Heart left ventricle (tissue), 16 donors: Measurements from ENCODE around the gene SLC2A9. TPM values are rescaled to one million over a fixed set of nuclear protein-coding genes. Genes with fewer than 3 reads are reported as not detected.
"Not testable (repeated sequence)": the region's sequence is repeated elsewhere in the genome, so short reads cannot be mapped to it uniquely, and the experiment has no call there.

ENCODE experiments used
- ATAC-seq, 4 donors: fragments of 200-7000 bp; cut with Tn5 transposase; one replicate each; pipeline ENCODE4 v1.9.1; 2020 to 2022; ENCODE audit warnings: moderate library complexity in 4 of 4, mild to moderate bottlenecking in 3 of 4, moderate number of reproducible peaks in 1 of 4
- DNase-seq, 5 donors: peaks; one replicate each; pipeline ENCODE4 v3.0.0-alpha.2; 2020
- H3K27ac ChIP-seq, 12 donors: fragments of 200-600 bp; sonication (generic) in 4 of 12; one replicate each; pipeline versions ENCODE4 v1.5.0 to v1.8.0; 2016 to 2022; ENCODE audit warnings: mild to moderate bottlenecking in 2 of 12
- H3K27me3 ChIP-seq, 9 donors: fragments of 200-600 bp; sonication (generic) in 2 of 9; one replicate each; pipeline versions ENCODE4 v1.5.1 to v1.8.0; 2016 to 2022; ENCODE audit warnings: mild to moderate bottlenecking in 3 of 9
- H3K36me3 ChIP-seq, 9 donors: fragments of 200-600 bp; sonication (generic) in 2 of 9; one replicate each; pipeline versions ENCODE4 v1.5.0 to v1.8.0; 2018 to 2022; ENCODE audit warnings: mild to moderate bottlenecking in 2 of 9
- H3K4me1 ChIP-seq, 12 donors: fragments of 200-600 bp; sonication (generic) in 4 of 12; one replicate each; pipeline versions ENCODE4 v1.5.0 to v1.8.0; 2016 to 2022; ENCODE audit warnings: mild to moderate bottlenecking in 3 of 12
- H3K4me3 ChIP-seq, 12 donors: fragments of 200-600 bp; sonication (generic) in 4 of 12; one replicate each; pipeline versions ENCODE4 v1.5.0 to v1.8.0; 2017 to 2022; ENCODE audit warnings: mild to moderate bottlenecking in 9 of 12, moderate library complexity in 4 of 12
- H3K9me3 ChIP-seq, 12 donors: fragments of 200-600 bp; sonication (generic) in 4 of 12; one replicate each; pipeline versions ENCODE4 v1.5.0 to v1.8.0; 2016 to 2022; ENCODE audit warnings: mild to moderate bottlenecking in 1 of 12
- POLR2A ChIP-seq, 2 donors: fragments of 450-650 bp; IDR thresholded peaks; one replicate each; pipeline ENCODE4 v1.6.1; 2017; ENCODE audit warnings: antibody characterized with exemption in 2 of 2, mild to moderate bottlenecking in 2 of 2, moderate library complexity in 2 of 2
- WGBS, 4 donors: extraction: QIAGEN DNeasy Blood & Tissue Kit in 2 of 4; methylation state at CpG; one replicate each; pipeline versions ENCODE4 v1.1.5 to v1.1.7; 2013 to 2018; 5-methylcytosine and 5-hydroxymethylcytosine counted together
- intact Hi-C, 10 donors: fragments of 100-400 bp; cut with DNase I; formaldehyde crosslinking; loops; one replicate each; pipeline versions ENCODE4 v1.11.1 to v1.14.2; 2022
- polyA plus RNA-seq, 2 donors: library from polyadenylated mRNA; stranded (reverse); fragments of 200-250 nt; gene quantifications; one replicate each; pipeline ENCODE4 v1.2.3, GENCODE V29; 2013
- total RNA-seq, 9 donors: library from RNA; depleted of rRNA in 2 of 9; stranded (reverse); fragments of >200 nt in 2 of 9; fragmentation: NEBNext Ultra II Directional in 3 of 9; extraction: Animal tissue kit (Norgen Biotek cat#: 25700) in 3 of 9; gene quantifications; one replicate each; pipeline versions ENCODE4 v1.1.0 to v1.2.4, GENCODE V29; 2016 to 2023
- TF ChIP-seq, protein P1 (sequence below), 12 donors: fragments of 200-600 bp; sonication (generic) in 4 of 12; IDR thresholded peaks; one replicate each; pipeline versions ENCODE4 v1.5.0 to v1.8.0; 2018 to 2022; ENCODE audit warnings: antibody characterized with exemption in 12 of 12, mild to moderate bottlenecking in 5 of 12
- donor health status: ischemic (EF 13 %, LVEDD 7.1; RV severe dilation, severe dysfunction).
- donor health status: healthy with polysubstance abuse.
- donor health status: DM: no; HTN: yes; CAD: no.
- donor health status: DM: no; HTN: no; CAD: no.
- donor health status: ischemic (EF 25% LVEDD 6.9; RV normal size, moderate dysfunction).
- donor health status: ischemic (EF 25% LVEDD 5.7; RV mildly dilated, moderate dysfunction).
- donor health status: healthy.
- donor health status: DM: yes; HTN: yes; CAD: no.
- donor health status: ischemic (EF 35%, LVEDD 5.7; RV mildly dilated, moderate dysfunction).
- donor health status: nonischemic (EF 11% LVEDD 7.7; RV severe dilation, severe dysfunction).
- donor health status: DM: yes; HTN: yes; CAD: no.
- donor health status: PGD.
- donor health status: ischemic (EF 29% LVEDD 5.4; RV normal size, mild dysfunction).
- donor health status: nonischemic (EF 23%, LVEDD 6.1; RV moderate dilation, normal function).

The SLC2A9 gene
- total and polyA plus RNA-seq, 11 donors, result 1.6 to 15.1 (median 5.1) TPM

DNA sequence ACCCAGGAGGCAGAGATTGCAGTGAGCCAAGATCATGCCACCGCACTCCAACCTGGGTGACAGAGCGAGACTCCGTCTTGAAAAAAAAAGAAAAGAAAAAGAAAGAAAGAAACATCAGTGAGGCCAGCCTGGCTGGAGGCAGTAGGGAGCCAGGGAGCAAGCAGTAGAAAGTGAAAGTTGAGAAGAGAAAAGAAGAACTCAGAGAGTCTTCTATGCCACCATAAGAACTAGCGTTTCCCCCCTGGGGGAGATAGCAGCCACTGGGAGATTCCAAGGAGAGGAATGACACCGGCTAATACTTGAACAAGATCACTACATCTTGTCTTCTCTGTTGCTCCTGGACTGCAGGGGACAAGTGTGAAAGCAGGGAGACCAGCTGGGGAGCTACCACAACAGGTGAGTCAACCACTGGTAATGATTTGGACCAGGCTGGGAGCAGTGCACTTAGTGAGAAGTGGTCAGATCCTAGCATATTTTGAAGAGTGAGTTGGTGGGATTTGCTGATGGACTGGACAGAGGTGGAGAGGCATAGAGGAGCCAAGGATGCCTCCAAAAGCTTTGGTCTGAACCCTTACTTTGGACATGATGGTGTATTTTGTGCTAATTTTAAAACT lies 33.4 kb downstream of the SLC2A9 start:
- DNase-seq (no peak), ATAC-seq (no peak)
- intact Hi-C loops, result no loop called here

GRCh38 chr4:9984621-9985020 lies 36.7 kb downstream of the SLC2A9 start:
- no peak overlapping the region for H3K4me3 ChIP-seq
- 94 to 95% (median 94%) methylated on average over 7 of the region's 7 CpGs for WGBS, 4 donors
- intact Hi-C loops, result no loop called here
- no peaks in the 10 kb centered on the region for H3K27me3 ChIP-seq
- peaks cover 0 to 14% (median 0%) of the 10 kb centered on the region in 9 donors for H3K36me3 ChIP-seq
- H3K4me1 ChIP-seq, result peaks cover 0 to 7% (median 0%) of the 10 kb centered on the region in 12 donors
- TF ChIP-seq POLR2A (IDR thresholded peaks at IDR 0.05), result no peak
- TF ChIP-seq, protein P1, sequence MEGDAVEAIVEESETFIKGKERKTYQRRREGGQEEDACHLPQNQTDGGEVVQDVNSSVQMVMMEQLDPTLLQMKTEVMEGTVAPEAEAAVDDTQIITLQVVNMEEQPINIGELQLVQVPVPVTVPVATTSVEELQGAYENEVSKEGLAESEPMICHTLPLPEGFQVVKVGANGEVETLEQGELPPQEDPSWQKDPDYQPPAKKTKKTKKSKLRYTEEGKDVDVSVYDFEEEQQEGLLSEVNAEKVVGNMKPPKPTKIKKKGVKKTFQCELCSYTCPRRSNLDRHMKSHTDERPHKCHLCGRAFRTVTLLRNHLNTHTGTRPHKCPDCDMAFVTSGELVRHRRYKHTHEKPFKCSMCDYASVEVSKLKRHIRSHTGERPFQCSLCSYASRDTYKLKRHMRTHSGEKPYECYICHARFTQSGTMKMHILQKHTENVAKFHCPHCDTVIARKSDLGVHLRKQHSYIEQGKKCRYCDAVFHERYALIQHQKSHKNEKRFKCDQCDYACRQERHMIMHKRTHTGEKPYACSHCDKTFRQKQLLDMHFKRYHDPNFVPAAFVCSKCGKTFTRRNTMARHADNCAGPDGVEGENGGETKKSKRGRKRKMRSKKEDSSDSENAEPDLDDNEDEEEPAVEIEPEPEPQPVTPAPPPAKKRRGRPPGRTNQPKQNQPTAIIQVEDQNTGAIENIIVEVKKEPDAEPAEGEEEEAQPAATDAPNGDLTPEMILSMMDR (IDR thresholded peaks at IDR 0.05), result no peak
- no peaks in the 10 kb centered on the region for H3K9me3 ChIP-seq
- H3K27ac ChIP-seq, result no peak overlapping the region
- no peak for DNase-seq
- ATAC-seq, result no peak

More for the DNA sequence above, 33.4 kb downstream of the SLC2A9 start:
- H3K36me3 ChIP-seq, result peaks cover 0 to 4% (median 0%) of the 10 kb centered on the region in 9 donors
- peaks cover 0 to 13% (median 0%) of the 10 kb centered on the region in 12 donors for H3K4me1 ChIP-seq
- no peak overlapping the region for H3K4me3 ChIP-seq
- H3K27ac ChIP-seq, result no peak overlapping the region
- H3K27me3 ChIP-seq, result no peaks in the 10 kb centered on the region
- 91 to 92% (median 92%) methylated on average over 5 of the region's 5 CpGs for WGBS, 4 donors
- TF ChIP-seq, protein P1 (IDR thresholded peaks at IDR 0.05), result no peak
- no peak for TF ChIP-seq POLR2A (IDR thresholded peaks at IDR 0.05)
- no peaks in the 10 kb centered on the region for H3K9me3 ChIP-seq

DNA sequence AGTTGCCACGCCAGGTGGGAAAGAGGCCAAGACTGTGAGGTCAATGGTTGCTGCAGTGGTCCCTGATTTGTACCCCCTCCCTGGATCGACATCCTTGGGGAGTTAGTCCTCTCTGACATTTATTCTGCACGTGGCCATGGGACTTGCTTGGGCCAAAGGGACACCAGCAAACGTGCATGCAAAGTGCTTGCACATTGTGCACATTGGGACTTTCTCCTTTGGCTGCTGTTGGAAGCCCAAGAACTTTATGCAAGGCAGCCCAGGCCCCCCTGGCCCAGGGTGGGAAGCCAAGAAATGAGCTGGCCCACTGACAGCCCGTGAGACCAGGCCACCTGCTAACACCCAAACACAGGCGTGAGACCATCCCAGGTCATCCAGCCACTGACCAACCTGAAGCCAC lies 38.1 kb downstream of the SLC2A9 start:
- H3K4me3 ChIP-seq, result no peak overlapping the region
- TF ChIP-seq, protein P1 (IDR thresholded peaks at IDR 0.05), result no peak
- H3K27ac ChIP-seq, result no peak overlapping the region
- H3K27me3 ChIP-seq, result no peaks in the 10 kb centered on the region
- no peaks in the 10 kb centered on the region for H3K9me3 ChIP-seq
- intact Hi-C loops, result no loop called here
- DNase-seq (no peak), ATAC-seq (no peak)
- H3K4me1 ChIP-seq, result peaks cover 0 to 7% (median 0%) of the 10 kb centered on the region in 12 donors
- H3K36me3 ChIP-seq, result peaks cover 0 to 25% (median 0%) of the 10 kb centered on the region in 9 donors
- 88 to 100% (median 93%) methylated on average over 4 to 6 of the region's 6 CpGs for WGBS, 4 donors

GRCh38 chr4:9981899-9982298 lies 39.4 kb downstream of the SLC2A9 start:
- H3K27ac ChIP-seq, H3K27me3 ChIP-seq, H3K9me3 ChIP-seq, intact Hi-C loops, ATAC-seq, DNase-seq, H3K4me3 ChIP-seq, H3K4me1 ChIP-seq: not testable (repeated sequence)
- H3K36me3 ChIP-seq, result peaks cover 0 to 26% (median 0%) of the 10 kb centered on the region in 9 donors
- 96 to 97% (median 96%) methylated on average over 14 of the region's 14 CpGs for WGBS, 4 donors

DNA sequence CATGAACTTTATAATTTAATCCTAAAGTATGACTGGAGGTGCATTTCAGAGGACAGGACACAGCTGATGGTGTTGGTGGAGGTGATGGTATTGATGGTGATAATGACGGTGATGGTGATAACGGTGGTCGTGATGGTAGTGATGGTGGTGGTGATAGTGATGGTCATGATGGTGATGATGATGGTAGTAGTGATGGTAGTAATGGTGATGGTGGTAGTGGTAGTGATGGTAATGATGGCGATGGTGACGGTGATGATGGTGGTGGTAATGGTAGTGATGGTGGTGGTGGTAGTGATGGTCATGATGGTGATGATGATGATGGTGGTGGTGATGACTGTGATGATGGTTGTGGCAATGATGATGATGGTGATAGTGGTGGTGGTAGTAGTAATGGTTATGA lies 40.4 kb downstream of the SLC2A9 start:
- Histone ChIP-seq H3K27me3 (no peaks in the 10 kb centered on the region), H3K4me3 (no peak overlapping the region), H3K9me3 (no peaks in the 10 kb centered on the region), H3K27ac (no peak overlapping the region), H3K36me3 (peaks cover 0 to 26% (median 0%) of the 10 kb centered on the region in 9 donors), H3K4me1 (no peaks in the 10 kb centered on the region)
- 94 to 98% (median 97%) methylated on average over 5 of the region's 5 CpGs for WGBS, 4 donors
- intact Hi-C loops, result no loop called here
- ATAC-seq (no peak), DNase-seq (no peak)
- TF ChIP-seq, protein P1 (IDR thresholded peaks at IDR 0.05), result no peak
- TF ChIP-seq POLR2A (IDR thresholded peaks at IDR 0.05), result no peak
